ENCODE data around the gene FALEC.

GRCh38 chr1:150550222-150551050 is 34.9 kb downstream of the FALEC start:
- TF ChIP-seq CTCF (IDR thresholded peaks at IDR 0.05) (no peak), POLR2A (IDR thresholded peaks at IDR 0.05) (peak in 1 of 2 donors; percentile 14)

Data from heart left ventricle (tissue), 13 donors.